Activated CD4-positive, alpha-beta T cell treated with anti-CD3 and anti-CD28 coated beads, Interleukin-2, amount 50 U/mL, for 24 hours (primary cell): Measurements from ENCODE around the gene PCSK7.

ENCODE experiments used
- DNase-seq, 2 donors: peaks; one replicate each; pipeline ENCODE4 v3.0.0-alpha.2; 2020; ENCODE audit warnings: low read depth in 1 of 2, low spot score in 1 of 2

PCSK7 gene

DNA sequence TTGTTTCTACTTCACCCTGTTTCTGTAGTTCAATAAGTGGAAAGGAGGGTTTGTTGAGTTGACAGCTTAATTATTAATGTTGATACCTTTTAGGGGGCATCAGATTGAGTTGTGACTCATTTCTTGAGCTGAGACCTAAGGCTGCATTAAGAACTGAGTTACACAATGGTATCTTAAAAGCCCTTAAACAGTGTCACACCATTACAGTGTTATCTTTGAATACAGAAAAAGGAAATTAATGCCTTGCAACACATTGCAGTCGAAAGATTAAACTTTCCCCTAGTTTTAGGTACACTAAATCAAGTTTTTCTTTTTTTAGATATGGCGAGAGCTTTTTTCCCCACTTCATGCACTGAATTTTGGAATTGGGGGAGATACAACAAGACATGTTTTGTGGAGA lies 71.0 kb downstream of the PCSK7 start:
- no peak for DNase-seq

DNA sequence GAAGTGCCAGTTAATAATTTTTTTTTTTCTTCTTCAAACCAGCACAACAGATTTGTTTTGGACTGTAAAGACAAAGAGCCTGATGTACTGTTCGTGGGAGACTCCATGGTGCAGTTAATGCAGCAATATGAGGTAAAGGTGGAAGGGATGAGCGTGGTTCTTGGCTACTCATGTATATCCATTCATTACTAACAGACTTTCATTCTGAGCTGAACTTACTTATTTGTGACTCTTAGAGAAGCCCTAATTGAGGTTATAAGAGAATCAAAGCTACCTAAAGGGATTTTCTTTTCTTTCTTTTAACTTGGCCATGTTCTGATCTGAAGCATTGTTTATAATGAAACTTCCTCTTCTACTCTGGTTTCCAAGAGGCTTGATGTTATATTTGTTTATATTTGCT lies 72.0 kb downstream of the PCSK7 start:
- DNase-seq, result no peak

DNA sequence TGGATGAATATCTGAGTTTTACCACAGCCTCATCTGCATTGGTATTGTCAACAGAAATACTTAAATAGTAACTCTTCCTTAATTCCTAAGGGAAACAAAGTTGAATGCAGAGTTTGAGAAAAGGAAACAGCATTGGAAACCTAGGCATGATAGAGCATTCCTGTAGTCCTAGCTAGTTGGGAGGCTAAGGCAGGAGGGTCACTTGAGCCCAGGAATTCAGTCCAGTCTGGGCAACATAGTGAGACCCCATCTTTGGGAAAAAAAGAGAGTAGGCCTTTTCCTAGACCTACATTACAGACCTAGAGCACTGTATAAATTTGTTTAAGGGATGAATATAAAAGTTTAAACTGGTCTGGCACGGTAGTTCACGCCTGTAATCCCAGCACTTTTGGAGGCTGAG lies 74.4 kb downstream of the PCSK7 start:
- DNase-seq, result no peak

DNA sequence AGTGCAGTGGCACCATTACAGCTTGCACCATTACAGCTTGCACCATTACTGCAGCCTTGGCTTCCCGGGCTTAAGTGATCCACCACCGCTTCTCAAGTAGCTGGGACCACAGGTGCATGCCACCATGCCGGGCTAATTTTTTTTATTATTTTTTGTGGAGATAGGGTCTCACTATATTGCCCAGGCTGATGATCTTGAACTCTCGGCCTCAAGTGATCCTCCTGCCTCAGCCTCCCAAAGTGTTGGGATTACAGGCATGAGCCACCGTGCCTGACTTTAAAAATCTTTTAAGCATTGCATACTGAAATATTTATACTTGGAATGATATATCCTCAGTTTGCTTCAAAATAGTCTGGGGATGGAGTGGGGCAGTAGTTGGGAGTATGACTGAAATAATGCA lies 77.4 kb downstream of the PCSK7 start:
- DNase-seq, result no peak
